OCI-LY3 (cell line): ENCODE measurements around the gene RNF208.

Experiments used
- H2AFZ ChIP-seq: fragments of 200-600, 300-600 bp; shearing (Covaris generic); 2 replicates; pipeline ENCODE4 v1.6.0; 2014; ENCODE audit warnings: antibody characterized with exemption, low read depth, low read length
- H3K27ac ChIP-seq: fragments of 200-600, 300-600 bp; sonication (generic); 2 replicates; pipeline ENCODE4 v1.5.1; 2014; ENCODE audit warnings: mild to moderate bottlenecking, low read length, moderate library complexity, mixed read lengths
- H3K27me3 ChIP-seq: fragments of 200-600, 300-600 bp; sonication (generic); 2 replicates; pipeline ENCODE4 v1.6.1; 2014; ENCODE audit warnings: low read depth, low read length, mixed read lengths
- H3K36me3 ChIP-seq: fragments of 200-600, 300-600 bp; sonication (generic); replicated peaks from 2 replicates; pipeline ENCODE3; 2014; ENCODE audit warnings: low read depth, low read length, mixed read lengths
- H3K4me1 ChIP-seq: fragments of 300-600, 200-600 bp; sonication (generic); 2 replicates; pipeline ENCODE4 v1.6.1; 2014; ENCODE audit warnings: low read length, mixed read lengths
- H3K4me2 ChIP-seq: fragments of 200-600, 300-600 bp; sonication (generic); 2 replicates; pipeline ENCODE4 v1.6.1; 2014; ENCODE audit warnings: low read length, mixed read lengths
- H3K4me3 ChIP-seq: fragments of 300-600, 200-600 bp; sonication (generic); 2 replicates; pipeline ENCODE4 v1.5.1; 2014; ENCODE audit warnings: antibody characterized with exemption, mild to moderate bottlenecking, low read length, moderate library complexity
- H3K79me2 ChIP-seq: fragments of 300-600, 200-600 bp; shearing (Covaris generic); 2 replicates; pipeline ENCODE4 v1.6.1; 2014; ENCODE audit warnings: mild to moderate bottlenecking, low read length, mixed read lengths
- H3K9ac ChIP-seq: fragments of 300-600, 200-600 bp; shearing (Covaris generic); 2 replicates; pipeline ENCODE4 v1.6.0; 2014; ENCODE audit warnings: mild to moderate bottlenecking, low read length, moderate library complexity
- H3K9me3 ChIP-seq: fragments of 200-600, 300-600 bp; shearing (Covaris generic); 2 replicates; pipeline ENCODE4 v1.6.1; 2014; ENCODE audit warnings: low read length, mixed read lengths; ENCODE audit not compliant: insufficient read depth
- H4K20me1 ChIP-seq: fragments of 200-600, 300-600 bp; sonication (generic); 2 replicates; pipeline ENCODE4 v1.6.1; 2016; ENCODE audit warnings: low read length, mixed read lengths; ENCODE audit not compliant: insufficient read depth
- EZH2phosphoT487 ChIP-seq: fragments of 200-600 bp; shearing (Covaris generic); IDR thresholded peaks from 2 replicates; pipeline ENCODE4 v1.6.1; 2018; ENCODE audit warnings: antibody characterized with exemption, mixed run types, low read depth
- TF ChIP-seq, protein P1 (sequence below): fragments of 200-600, 300-600 bp; sonication (generic); IDR thresholded peaks from 2 replicates; pipeline ENCODE4 v1.5.1; 2014; ENCODE audit warnings: antibody characterized with exemption, low read length, low read depth

Gene RNF208

DNA sequence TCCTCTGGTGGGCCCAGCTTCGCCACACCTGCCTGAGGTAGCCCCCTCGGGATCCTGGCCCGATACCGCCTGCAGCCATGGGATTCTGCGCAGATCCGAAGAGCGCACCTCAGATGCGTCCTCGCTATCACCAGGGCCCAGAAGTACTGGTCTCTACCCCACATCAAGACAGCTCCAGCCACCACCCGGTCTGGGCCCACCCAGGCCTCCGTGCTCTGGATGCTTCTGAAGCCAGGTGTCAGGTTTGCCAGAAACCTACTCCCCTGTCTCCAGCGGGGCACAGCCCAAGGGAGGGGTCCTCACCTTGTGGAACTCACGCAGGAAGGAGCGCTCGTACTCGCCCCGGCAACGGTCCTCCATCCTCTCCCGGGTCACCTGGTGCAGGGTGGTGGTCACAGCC lies 36.1 kb downstream of the RNF208 start:
- Histone ChIP-seq H3K4me2 (no peak overlapping the region), H4K20me1 (no peaks in the 10 kb centered on the region), H3K9ac (no peak overlapping the region), H3K27me3 (no peaks in the 10 kb centered on the region), H2AFZ (no peak overlapping the region), H3K36me3 (peaks cover 27% of the 10 kb centered on the region), H3K27ac (no peak overlapping the region), H3K9me3 (no peaks in the 10 kb centered on the region), H3K4me3 (no peak overlapping the region), H3K4me1 (peaks cover 18% of the 10 kb centered on the region), H3K79me2 (peaks cover 46% of the 10 kb centered on the region)
- no peak for TF ChIP-seq EZH2phosphoT487
- TF ChIP-seq, protein P1, sequence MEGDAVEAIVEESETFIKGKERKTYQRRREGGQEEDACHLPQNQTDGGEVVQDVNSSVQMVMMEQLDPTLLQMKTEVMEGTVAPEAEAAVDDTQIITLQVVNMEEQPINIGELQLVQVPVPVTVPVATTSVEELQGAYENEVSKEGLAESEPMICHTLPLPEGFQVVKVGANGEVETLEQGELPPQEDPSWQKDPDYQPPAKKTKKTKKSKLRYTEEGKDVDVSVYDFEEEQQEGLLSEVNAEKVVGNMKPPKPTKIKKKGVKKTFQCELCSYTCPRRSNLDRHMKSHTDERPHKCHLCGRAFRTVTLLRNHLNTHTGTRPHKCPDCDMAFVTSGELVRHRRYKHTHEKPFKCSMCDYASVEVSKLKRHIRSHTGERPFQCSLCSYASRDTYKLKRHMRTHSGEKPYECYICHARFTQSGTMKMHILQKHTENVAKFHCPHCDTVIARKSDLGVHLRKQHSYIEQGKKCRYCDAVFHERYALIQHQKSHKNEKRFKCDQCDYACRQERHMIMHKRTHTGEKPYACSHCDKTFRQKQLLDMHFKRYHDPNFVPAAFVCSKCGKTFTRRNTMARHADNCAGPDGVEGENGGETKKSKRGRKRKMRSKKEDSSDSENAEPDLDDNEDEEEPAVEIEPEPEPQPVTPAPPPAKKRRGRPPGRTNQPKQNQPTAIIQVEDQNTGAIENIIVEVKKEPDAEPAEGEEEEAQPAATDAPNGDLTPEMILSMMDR: no peak

DNA sequence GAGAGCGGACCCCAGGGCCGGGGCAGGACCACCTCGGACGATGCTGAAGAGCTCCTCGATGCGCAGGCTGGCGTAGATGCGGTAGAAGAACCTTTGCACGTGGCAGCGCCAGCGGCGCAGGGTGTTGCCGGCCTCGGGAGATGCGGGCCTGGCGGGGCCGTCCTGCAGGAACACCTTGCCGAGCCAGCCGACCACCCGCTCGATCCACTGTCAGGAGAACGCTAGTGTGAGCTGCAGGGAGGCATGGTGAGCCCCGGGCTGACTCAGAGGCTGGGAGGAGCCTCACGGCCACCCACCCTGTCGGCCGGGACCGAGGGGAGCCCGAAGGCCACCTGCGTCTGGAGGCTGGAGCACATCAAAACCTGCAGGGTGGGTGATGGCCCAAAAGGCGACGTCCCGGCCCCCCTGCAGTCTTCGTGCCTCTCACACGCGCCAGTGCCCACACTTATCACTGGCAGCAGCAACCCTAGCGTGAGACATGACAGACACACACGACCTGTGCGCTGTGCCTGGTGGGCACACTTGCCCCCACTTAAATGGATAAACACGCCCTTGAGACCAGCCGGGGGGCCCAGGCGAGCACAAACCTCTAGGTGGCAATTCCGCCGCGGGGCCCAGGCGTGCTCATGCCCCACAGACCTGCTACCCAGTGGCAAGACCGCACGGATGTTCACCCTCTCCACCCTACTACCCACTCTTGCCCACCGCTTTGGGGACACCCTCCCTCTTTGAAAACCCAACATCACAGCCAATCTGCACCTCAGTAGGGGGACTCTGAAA lies 37.0 kb downstream of the RNF208 start:
- no peak for TF ChIP-seq EZH2phosphoT487
- TF ChIP-seq, protein P1: no peak
- Histone ChIP-seq H3K4me2 (no peak overlapping the region), H3K27me3 (no peaks in the 10 kb centered on the region), H3K4me1 (peaks cover 16% of the 10 kb centered on the region), H4K20me1 (no peaks in the 10 kb centered on the region), H3K9ac (no peak overlapping the region), H3K27ac (no peak overlapping the region), H3K9me3 (no peaks in the 10 kb centered on the region), H3K36me3 (peaks cover 28% of the 10 kb centered on the region), H2AFZ (no peak overlapping the region), H3K79me2 (peaks cover 39% of the 10 kb centered on the region), H3K4me3 (no peak overlapping the region)

GRCh38 chr9:137183980-137184595 lies 38.0 kb downstream of the RNF208 start:
- Histone ChIP-seq H3K9me3 (no peaks in the 10 kb centered on the region), H4K20me1 (no peaks in the 10 kb centered on the region), H3K4me3 (no peak overlapping the region), H3K79me2 (peaks cover 29% of the 10 kb centered on the region), H3K27ac (no peak overlapping the region), H3K27me3 (no peaks in the 10 kb centered on the region), H3K36me3 (peaks cover 29% of the 10 kb centered on the region), H3K4me2 (no peak overlapping the region), H3K4me1 (peaks cover 10% of the 10 kb centered on the region), H3K9ac (no peak overlapping the region), H2AFZ (no peak overlapping the region)
- TF ChIP-seq EZH2phosphoT487: no peak
- TF ChIP-seq, protein P1: no peak

DNA sequence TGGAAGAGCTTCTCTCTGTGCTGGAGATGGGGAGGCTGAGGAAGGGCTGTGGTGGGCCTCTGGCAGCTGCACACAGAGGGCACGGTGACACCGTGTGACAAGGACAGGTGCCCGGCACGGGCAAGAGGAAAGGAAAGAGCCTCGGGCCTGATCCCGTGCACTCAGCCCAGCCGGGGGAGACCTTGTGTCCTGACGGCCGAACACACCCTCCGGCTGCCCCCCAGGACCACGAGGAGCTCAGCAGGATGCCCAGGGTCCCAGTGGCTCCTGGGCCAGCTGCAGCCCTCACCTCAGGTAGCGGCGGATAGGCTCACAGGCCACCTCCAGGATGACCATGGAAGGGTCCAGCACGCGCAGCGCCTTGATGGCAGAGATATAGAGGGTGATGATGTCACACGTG lies 39.2 kb downstream of the RNF208 start:
- Histone ChIP-seq H2AFZ (no peak overlapping the region), H3K27me3 (no peaks in the 10 kb centered on the region), H4K20me1 (no peaks in the 10 kb centered on the region), H3K79me2 (peaks cover 21% of the 10 kb centered on the region), H3K36me3 (peaks cover 34% of the 10 kb centered on the region), H3K9ac (no peak overlapping the region), H3K9me3 (no peaks in the 10 kb centered on the region), H3K4me2 (no peak overlapping the region), H3K4me1 (peaks cover 10% of the 10 kb centered on the region), H3K27ac (no peak overlapping the region), H3K4me3 (no peak overlapping the region)
- no peak for TF ChIP-seq EZH2phosphoT487
- TF ChIP-seq, protein P1: no peak
